ENCODE results near the gene PLB1.
A peak's percentile ranks its signal among the peaks of the same experiment; 100 is the strongest.

Gene PLB1

GRCh38 chr2:28617502-28618184, 121.8 kb downstream of the PLB1 start:
- DNase-seq: no peak

- DNase-seq: no peak
These were observed 122.6 kb downstream of the PLB1 start for GRCh38 chr2:28618221-28619141.

- no peak for DNase-seq
These were observed 123.6 kb downstream of the PLB1 start for GRCh38 chr2:28619213-28620196.

GRCh38 chr2:28620291-28620793, 124.5 kb downstream of the PLB1 start:
- DNase-seq: no peak

- no peak for DNase-seq
These were observed 124.9 kb downstream of the PLB1 start for GRCh38 chr2:28620801-28621171.

GRCh38 chr2:28621172-28622100, 125.6 kb downstream of the PLB1 start:
- DNase-seq: peak; percentile 73 to 74

- no peak for DNase-seq
These were observed 126.2 kb downstream of the PLB1 start for GRCh38 chr2:28622101-28622499.

- no peak for DNase-seq
These were observed 127.9 kb downstream of the PLB1 start for GRCh38 chr2:28623582-28624405.

- no peak for DNase-seq
These were observed 128.6 kb downstream of the PLB1 start for GRCh38 chr2:28624436-28624792.

- peak; percentile 34 to 55 for DNase-seq
These were observed 129.2 kb downstream of the PLB1 start for GRCh38 chr2:28624793-28625701.

GRCh38 chr2:28626376-28626775, 130.5 kb downstream of the PLB1 start:
- DNase-seq: no peak

- DNase-seq: no peak
These were observed 131.1 kb downstream of the PLB1 start for GRCh38 chr2:28626891-28627421.

- no peak for DNase-seq
These were observed 132.0 kb downstream of the PLB1 start for GRCh38 chr2:28627722-28628480.

GRCh38 chr2:28628506-28628905, 132.6 kb downstream of the PLB1 start:
- DNase-seq: no peak

- DNase-seq: no peak
These were observed 133.1 kb downstream of the PLB1 start for GRCh38 chr2:28628987-28629386.

GRCh38 chr2:28629910-28630309, 134.1 kb downstream of the PLB1 start:
- no peak for DNase-seq

- no peak for DNase-seq
These were observed 134.5 kb downstream of the PLB1 start for GRCh38 chr2:28630341-28630740.

- no peak for DNase-seq
These were observed 135.8 kb downstream of the PLB1 start for GRCh38 chr2:28631514-28632206.
